BE2C (cell line): ENCODE results near the gene CINP.

ENCODE experiments used
- DNase-seq: peaks from one replicate; pipeline ENCODE4 v3.0.0-alpha.2; 2020
- H3K27me3 ChIP-seq: fragments of 250-450 bp; sonication (Bioruptor Pico); 2 replicates; pipeline ENCODE4 v1.5.1; 2020; ENCODE audit warnings: mild to moderate bottlenecking
- H3K36me3 ChIP-seq: fragments of 250-450 bp; sonication (Bioruptor Pico); 2 replicates; pipeline ENCODE4 v1.5.1; 2020; ENCODE audit warnings: mild to moderate bottlenecking
- H3K4me1 ChIP-seq: fragments of 250-450 bp; sonication (Bioruptor Pico); 2 replicates; pipeline ENCODE4 v1.5.1; 2020
- H3K4me3 ChIP-seq: 2 replicates; pipeline ENCODE4 v1.5.1; 2011; ENCODE audit warnings: low read depth, low read length
- H3K9me3 ChIP-seq: fragments of 250-450 bp; sonication (Bioruptor Pico); 2 replicates; pipeline ENCODE4 v1.5.1; 2020
- TF ChIP-seq, protein P1 (sequence below): IDR thresholded peaks from 2 replicates; pipeline ENCODE4 v1.5.1; 2012; ENCODE audit warnings: mild to moderate bottlenecking, low read depth, low read length

The CINP gene

DNA sequence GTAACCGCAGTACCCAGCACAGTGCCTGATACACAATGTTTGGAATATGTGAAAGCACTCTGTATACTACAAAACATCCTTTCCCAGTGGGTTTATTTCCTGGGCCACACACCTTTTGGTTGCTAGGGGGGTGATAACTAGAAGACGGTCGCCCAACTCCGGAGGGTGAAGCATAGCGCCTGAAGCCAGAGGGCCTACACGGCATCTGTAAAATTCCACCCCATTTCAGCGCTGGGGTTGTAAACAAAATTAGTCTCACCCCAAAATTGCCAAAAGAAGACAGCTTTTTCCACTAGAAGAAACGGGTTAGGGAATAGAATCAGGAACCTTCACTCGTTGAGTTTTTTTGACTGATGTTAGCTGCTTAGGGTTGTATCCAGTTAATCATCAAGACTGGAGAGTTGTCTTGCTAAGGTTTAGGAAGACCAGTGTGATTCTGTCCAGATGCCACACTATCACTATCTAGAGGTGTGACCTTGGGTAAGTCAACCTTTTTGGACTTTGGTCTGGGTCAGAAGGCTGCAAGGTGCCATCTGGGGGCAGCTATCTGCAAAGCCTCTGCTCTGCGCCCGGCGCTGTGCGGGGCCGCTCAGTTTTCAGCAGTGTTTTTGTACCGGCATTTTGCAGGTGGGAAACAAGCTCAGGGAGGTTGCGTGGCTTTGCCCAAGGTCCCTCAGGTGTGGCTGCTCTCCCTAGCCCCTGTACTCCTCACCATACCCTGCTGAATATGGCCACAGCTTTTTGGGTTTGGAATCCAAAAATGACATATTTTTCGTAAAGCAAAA, 41.8 kb downstream of the CINP start:
- H3K4me1 ChIP-seq = peaks cover 6% of the 10 kb centered on the region

DNA sequence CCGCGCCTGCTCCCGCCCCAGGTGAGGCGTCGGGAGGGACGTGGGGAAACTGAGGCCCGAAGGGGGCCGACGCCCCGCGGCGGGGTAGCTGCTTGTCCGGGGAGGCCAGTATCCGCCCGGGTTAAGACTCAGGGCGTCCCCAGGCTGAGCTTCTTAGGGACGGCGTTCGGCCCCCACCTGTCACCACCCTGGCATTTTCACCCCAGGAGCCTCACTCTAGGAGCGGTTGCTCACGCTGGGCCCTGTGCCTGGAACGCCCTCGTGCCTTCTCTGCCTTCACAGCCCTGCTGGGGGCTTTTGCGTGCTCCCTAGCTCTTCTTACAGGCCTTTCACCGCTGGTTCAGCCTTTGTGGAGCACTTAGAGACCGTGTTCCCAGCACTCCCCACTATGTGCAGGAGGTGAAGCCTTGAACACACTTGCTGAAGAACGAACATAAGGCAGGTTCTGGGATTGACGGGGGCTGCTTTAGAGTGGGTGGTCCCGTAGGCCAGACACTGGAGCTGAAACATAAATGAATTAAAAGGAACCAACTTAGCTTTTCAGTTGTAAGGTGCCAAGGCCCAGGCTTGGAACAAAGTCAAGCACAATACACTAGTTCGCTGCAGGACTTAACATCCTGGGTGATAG, 42.5 kb downstream of the CINP start:
- DNase-seq = peak; percentile 36
- Histone ChIP-seq H3K27me3 (no peaks in the 10 kb centered on the region), H3K4me3 (peak overlapping the region; percentile 87), H3K36me3 (no peaks in the 10 kb centered on the region), H3K9me3 (no peaks in the 10 kb centered on the region), H3K4me1 (peaks cover 6% of the 10 kb centered on the region)
- TF ChIP-seq, protein P1, sequence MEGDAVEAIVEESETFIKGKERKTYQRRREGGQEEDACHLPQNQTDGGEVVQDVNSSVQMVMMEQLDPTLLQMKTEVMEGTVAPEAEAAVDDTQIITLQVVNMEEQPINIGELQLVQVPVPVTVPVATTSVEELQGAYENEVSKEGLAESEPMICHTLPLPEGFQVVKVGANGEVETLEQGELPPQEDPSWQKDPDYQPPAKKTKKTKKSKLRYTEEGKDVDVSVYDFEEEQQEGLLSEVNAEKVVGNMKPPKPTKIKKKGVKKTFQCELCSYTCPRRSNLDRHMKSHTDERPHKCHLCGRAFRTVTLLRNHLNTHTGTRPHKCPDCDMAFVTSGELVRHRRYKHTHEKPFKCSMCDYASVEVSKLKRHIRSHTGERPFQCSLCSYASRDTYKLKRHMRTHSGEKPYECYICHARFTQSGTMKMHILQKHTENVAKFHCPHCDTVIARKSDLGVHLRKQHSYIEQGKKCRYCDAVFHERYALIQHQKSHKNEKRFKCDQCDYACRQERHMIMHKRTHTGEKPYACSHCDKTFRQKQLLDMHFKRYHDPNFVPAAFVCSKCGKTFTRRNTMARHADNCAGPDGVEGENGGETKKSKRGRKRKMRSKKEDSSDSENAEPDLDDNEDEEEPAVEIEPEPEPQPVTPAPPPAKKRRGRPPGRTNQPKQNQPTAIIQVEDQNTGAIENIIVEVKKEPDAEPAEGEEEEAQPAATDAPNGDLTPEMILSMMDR = 0 out of 2 replicates have a peak, but pooled peaks have one; percentile 2

More for the DNA sequence above, 41.8 kb downstream of the CINP start:
- DNase-seq = no peak
- TF ChIP-seq, protein P1 = no peak
- Histone ChIP-seq H3K27me3 (no peaks in the 10 kb centered on the region), H3K36me3 (no peaks in the 10 kb centered on the region), H3K9me3 (no peaks in the 10 kb centered on the region), H3K4me3 (peak overlapping the region; percentile 87)

DNA sequence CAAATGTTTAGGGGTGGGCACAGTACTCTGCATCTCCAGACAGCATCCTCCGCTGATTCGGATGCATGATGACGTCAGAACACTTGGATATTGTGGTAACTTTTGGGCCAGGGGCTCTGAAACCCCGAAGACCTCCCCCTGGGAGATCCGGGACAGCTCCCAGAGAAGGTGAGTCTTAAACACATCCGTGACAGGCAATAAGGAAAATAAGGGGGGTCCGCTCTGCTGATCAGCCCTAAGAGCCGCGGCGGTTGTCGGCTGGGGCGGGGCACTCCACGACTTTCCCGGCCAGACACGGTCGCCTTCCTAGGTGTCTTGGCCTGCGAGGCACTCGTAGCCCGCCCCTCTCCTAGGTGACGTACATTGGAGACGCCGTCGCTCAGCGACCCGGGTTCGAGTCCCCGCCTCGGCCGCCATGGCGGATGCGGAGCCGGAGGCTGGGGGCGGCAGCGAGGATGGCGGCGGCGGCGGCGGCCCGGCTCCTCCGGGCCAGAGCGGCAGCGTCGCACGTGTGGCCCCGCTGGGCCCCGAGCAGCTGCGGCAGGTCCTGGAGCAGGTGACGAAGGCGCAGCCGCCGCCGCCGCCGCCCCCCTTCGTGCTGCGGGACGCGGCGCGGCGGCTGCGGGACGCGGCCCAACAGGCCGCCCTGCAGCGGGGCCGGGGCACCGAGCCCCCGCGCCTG, 43.2 kb downstream of the CINP start, which contains the start of gene ZNF839:
ZNF839 (plus strand) TSS at position 396 of the 682 bp plus-strand sequence; CDS start at position 416, 20 bp downstream.
- Histone ChIP-seq H3K4me1 (peaks cover 6% of the 10 kb centered on the region), H3K27me3 (no peaks in the 10 kb centered on the region), H3K4me3 (peak within 1 kb of the TSS; percentile 87), H3K36me3 (no peaks in the 10 kb centered on the region), H3K9me3 (no peaks in the 10 kb centered on the region)
- TF ChIP-seq, protein P1 = no peak
- DNase-seq = peak; percentile 95

DNA sequence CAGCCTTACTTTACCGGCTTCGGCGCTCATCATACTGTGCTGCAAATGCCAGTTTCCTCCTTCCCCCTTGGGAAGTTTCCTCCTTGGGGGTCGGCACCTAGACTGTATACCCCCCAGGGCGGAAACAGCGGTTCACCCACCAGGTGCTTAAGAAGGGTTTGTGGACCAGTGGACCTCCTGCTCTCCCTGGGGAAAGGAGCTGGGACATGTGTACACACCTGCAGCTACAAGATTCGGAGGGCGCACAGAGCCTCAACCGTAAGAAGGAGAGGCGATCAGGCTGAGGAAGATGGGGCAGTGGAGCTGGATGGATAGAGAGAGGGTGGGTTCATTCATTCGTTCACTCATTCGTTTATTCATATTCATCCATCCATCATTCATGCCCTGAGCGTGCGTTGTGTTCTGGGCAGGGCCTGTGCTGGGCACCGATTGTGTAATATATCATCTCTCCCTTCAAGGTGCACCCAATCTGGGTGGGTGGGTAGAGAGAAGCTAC, 43.9 kb downstream of the CINP start:
- H3K4me1 ChIP-seq = peaks cover 8% of the 10 kb centered on the region
- no peaks in the 10 kb centered on the region for H3K9me3 ChIP-seq
- TF ChIP-seq, protein P1 = no peak
- H3K27me3 ChIP-seq = no peaks in the 10 kb centered on the region
- H3K36me3 ChIP-seq = no peaks in the 10 kb centered on the region
- peak overlapping the region; percentile 87 for H3K4me3 ChIP-seq
- DNase-seq = no peak

DNA sequence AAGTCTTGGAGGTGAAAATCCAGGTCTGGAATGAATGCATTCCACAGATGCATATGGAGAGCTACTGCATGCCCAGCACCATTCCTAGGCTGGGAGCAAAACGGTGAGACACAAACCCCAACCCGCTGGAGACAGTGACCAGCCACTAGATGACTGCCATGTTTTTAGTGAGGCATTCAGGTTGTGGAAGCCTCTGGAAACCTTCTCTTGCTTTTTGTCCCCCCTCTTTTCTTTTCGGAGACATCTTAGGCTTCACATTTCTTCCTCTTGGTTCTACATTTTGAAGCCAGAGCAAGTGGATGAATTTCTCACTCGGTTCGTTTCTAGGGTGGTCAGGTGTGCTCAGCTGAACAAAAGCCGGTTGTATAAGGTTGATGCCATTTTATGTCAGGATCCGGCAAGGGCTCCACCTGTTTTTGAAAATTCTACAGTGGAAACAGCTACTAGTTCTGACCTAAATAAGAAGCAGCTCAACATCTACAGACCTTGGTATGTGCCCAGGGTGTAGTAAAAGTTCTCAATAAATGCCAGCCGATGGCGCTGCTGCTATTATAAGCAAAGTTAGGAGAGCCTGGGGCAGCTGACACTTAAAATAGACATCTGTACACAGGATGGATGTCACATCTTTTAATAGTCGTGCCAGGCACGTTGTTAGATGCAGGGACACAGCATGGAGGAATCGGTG, 45.0 kb downstream of the CINP start:
- Histone ChIP-seq H3K27me3 (no peaks in the 10 kb centered on the region), H3K4me3 (peak overlapping the region; percentile 85), H3K4me1 (peaks cover 10% of the 10 kb centered on the region), H3K36me3 (no peaks in the 10 kb centered on the region), H3K9me3 (no peaks in the 10 kb centered on the region)
- DNase-seq = no peak
- TF ChIP-seq, protein P1 = 0 out of 2 replicates have a peak, but pooled peaks have one; percentile 19
